ENCODE measurements around the gene THSD7B. TPM values are rescaled to one million over a fixed set of nuclear protein-coding genes. Genes with fewer than 3 reads are reported as not detected.

The THSD7B gene
- total and polyA plus RNA-seq, 2 experiments from 2014 or later, result 0.86 to 3.8 TPM

DNA sequence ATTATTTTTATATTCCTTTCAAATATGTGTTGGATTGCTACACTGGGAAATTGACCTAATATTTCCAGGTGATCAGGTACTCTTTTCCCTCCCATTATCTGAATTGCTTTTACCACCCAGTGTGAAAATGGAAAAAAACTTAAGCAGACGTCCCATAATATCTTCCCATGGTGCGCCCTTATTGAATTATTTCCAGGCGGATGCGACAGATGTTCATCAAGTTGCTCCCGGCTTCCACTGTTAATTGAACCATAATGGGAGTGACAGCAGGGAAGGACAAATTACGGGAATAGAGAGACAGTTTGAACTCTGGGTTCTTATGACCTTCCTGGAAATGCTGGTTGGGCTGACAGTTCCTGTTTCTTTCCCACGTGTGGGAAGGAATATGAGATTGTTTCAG lies 93.3 kb downstream of the THSD7B start (continued):
- TF ChIP-seq, protein P1, sequence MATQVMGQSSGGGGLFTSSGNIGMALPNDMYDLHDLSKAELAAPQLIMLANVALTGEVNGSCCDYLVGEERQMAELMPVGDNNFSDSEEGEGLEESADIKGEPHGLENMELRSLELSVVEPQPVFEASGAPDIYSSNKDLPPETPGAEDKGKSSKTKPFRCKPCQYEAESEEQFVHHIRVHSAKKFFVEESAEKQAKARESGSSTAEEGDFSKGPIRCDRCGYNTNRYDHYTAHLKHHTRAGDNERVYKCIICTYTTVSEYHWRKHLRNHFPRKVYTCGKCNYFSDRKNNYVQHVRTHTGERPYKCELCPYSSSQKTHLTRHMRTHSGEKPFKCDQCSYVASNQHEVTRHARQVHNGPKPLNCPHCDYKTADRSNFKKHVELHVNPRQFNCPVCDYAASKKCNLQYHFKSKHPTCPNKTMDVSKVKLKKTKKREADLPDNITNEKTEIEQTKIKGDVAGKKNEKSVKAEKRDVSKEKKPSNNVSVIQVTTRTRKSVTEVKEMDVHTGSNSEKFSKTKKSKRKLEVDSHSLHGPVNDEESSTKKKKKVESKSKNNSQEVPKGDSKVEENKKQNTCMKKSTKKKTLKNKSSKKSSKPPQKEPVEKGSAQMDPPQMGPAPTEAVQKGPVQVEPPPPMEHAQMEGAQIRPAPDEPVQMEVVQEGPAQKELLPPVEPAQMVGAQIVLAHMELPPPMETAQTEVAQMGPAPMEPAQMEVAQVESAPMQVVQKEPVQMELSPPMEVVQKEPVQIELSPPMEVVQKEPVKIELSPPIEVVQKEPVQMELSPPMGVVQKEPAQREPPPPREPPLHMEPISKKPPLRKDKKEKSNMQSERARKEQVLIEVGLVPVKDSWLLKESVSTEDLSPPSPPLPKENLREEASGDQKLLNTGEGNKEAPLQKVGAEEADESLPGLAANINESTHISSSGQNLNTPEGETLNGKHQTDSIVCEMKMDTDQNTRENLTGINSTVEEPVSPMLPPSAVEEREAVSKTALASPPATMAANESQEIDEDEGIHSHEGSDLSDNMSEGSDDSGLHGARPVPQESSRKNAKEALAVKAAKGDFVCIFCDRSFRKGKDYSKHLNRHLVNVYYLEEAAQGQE (IDR thresholded peaks at IDR 0.05; ENCODE audit: unreplicated experiment), result no peak
- TF ChIP-seq CREB1 (CRISPR knock-in tag; IDR thresholded peaks at IDR 0.05; ENCODE audit: low read depth), result no peak

DNA sequence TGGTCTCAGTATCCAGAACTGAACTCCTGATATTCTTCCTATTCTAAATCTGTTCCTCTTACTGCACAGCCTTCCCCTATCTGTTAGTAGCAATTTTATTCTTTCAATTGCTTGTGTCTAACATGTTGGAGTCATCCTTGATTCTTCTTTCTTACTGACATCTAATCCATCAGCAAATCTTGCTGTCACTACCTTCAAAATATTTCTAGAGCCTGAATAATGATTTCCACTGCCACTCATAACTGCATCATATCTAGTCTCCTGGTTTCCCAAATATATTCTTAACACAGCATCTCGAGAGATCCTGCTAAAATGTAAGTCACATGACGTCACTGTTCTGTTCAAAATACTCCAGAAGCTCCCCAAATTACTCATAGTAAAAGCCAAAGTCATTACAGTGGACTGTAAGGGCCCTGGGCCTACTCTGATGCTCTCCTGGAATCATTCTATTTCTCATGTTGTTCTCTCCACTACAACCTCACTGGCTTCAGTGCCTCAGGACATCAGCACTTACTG lies 95.2 kb downstream of the THSD7B start:
- Mint-ChIP-seq H3K27me3 (ENCODE audit: insufficient read depth, low read depth, poor library complexity) (no peaks in the 10 kb centered on the region), H3K4me3 (no peak overlapping the region), H3K4me1 (no peaks in the 10 kb centered on the region), H3K36me3 (ENCODE audit: low read depth) (no peaks in the 10 kb centered on the region), H3K9me3 (no peaks in the 10 kb centered on the region), H3K27ac (no peak overlapping the region)
- Histone ChIP-seq H3K4me3 (no peak overlapping the region), H3F3A (replicated peaks; ENCODE audit: low read depth) (no peaks in the 10 kb centered on the region), H3K36me3 (ENCODE audit: insufficient read depth) (no peaks in the 10 kb centered on the region), H2AFZ (no peak overlapping the region), H3K9me2 (ENCODE audit: insufficient read depth) (no peaks in the 10 kb centered on the region), H3K4me2 (no peak overlapping the region), H3K4me1 (ENCODE audit: insufficient read depth) (no peaks in the 10 kb centered on the region), H4K20me1 (replicated peaks; ENCODE audit: insufficient read depth) (no peaks in the 10 kb centered on the region), H3K79me2 (replicated peaks; ENCODE audit: insufficient read depth) (no peaks in the 10 kb centered on the region), H3K27me3 (ENCODE audit: insufficient read depth) (no peaks in the 10 kb centered on the region), H3K27ac (ENCODE audit: low read depth) (no peak overlapping the region)
- ATAC-seq, result no peak
- DNase-seq (ENCODE audit: low spot score), result no peak
- no peak for TF ChIP-seq EZH2phosphoT487 (IDR thresholded peaks at IDR 0.05; ENCODE audit: unreplicated experiment)
- no peak for TF ChIP-seq ZNF331 (CRISPR knock-in tag; IDR thresholded peaks at IDR 0.05; ENCODE audit: low read depth)
- no peak for TF ChIP-seq ZNF114 (CRISPR knock-in tag; IDR thresholded peaks at IDR 0.05)
- TF ChIP-seq STAT1 (IDR thresholded peaks at IDR 0.05; ENCODE audit: unreplicated experiment), result no peak
- TF ChIP-seq, protein P1 (IDR thresholded peaks at IDR 0.05; ENCODE audit: unreplicated experiment), result no peak
- TF ChIP-seq, protein P2, sequence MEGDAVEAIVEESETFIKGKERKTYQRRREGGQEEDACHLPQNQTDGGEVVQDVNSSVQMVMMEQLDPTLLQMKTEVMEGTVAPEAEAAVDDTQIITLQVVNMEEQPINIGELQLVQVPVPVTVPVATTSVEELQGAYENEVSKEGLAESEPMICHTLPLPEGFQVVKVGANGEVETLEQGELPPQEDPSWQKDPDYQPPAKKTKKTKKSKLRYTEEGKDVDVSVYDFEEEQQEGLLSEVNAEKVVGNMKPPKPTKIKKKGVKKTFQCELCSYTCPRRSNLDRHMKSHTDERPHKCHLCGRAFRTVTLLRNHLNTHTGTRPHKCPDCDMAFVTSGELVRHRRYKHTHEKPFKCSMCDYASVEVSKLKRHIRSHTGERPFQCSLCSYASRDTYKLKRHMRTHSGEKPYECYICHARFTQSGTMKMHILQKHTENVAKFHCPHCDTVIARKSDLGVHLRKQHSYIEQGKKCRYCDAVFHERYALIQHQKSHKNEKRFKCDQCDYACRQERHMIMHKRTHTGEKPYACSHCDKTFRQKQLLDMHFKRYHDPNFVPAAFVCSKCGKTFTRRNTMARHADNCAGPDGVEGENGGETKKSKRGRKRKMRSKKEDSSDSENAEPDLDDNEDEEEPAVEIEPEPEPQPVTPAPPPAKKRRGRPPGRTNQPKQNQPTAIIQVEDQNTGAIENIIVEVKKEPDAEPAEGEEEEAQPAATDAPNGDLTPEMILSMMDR (conservative IDR thresholded peaks at IDR 0.05; ENCODE audit: low read depth in 2 of 2), result no peak
- TF ChIP-seq NANOG (IDR thresholded peaks at IDR 0.05; ENCODE audit: borderline replicate concordance), result no peak
- TF ChIP-seq, protein P3, sequence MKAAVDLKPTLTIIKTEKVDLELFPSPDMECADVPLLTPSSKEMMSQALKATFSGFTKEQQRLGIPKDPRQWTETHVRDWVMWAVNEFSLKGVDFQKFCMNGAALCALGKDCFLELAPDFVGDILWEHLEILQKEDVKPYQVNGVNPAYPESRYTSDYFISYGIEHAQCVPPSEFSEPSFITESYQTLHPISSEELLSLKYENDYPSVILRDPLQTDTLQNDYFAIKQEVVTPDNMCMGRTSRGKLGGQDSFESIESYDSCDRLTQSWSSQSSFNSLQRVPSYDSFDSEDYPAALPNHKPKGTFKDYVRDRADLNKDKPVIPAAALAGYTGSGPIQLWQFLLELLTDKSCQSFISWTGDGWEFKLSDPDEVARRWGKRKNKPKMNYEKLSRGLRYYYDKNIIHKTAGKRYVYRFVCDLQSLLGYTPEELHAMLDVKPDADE (IDR thresholded peaks at IDR 0.05), result no peak
- TF ChIP-seq POLR2AphosphoS5 (IDR thresholded peaks at IDR 0.05; ENCODE audit: low read depth), result no peak
- no peak for TF ChIP-seq JUNB (IDR thresholded peaks at IDR 0.05; ENCODE audit: unreplicated experiment)
